Trophoblast cell (in vitro differentiated cells and primary cell): ENCODE data around the gene TSHZ2.

Experiments used
- DNase-seq, 2 donors: peaks; one replicate each; pipeline ENCODE4 v3.0.0-alpha.2; 2016
- H2AFZ ChIP-seq: 2 replicates; pipeline ENCODE4 v1.6.1; 2013; ENCODE audit warnings: low read length, moderate library complexity, mild to moderate bottlenecking; ENCODE audit not compliant: insufficient read depth, poor library complexity
- H2AK5ac ChIP-seq: 2 replicates; pipeline ENCODE4 v1.6.1; 2013; ENCODE audit warnings: mild to moderate bottlenecking, low read length
- H2BK120ac ChIP-seq: 2 replicates; pipeline ENCODE4 v1.6.1; 2013; ENCODE audit warnings: low read length, mild to moderate bottlenecking, moderate library complexity; ENCODE audit not compliant: insufficient read depth, poor library complexity
- H2BK12ac ChIP-seq: 2 replicates; pipeline ENCODE4 v1.6.1; 2013; ENCODE audit warnings: mild to moderate bottlenecking, low read length, moderate library complexity
- H2BK5ac ChIP-seq: 2 replicates; pipeline ENCODE4 v1.6.1; 2013; ENCODE audit warnings: low read length, low read depth, moderate library complexity, mild to moderate bottlenecking; ENCODE audit not compliant: poor library complexity
- H3K14ac ChIP-seq: 2 replicates; pipeline ENCODE4 v1.6.1; 2013; ENCODE audit warnings: mild to moderate bottlenecking, low read length
- H3K18ac ChIP-seq: 2 replicates; pipeline ENCODE4 v1.6.1; 2013; ENCODE audit warnings: mild to moderate bottlenecking, low read length
- H3K23ac ChIP-seq: 2 replicates; pipeline ENCODE4 v1.6.1; 2013; ENCODE audit warnings: low read length
- H3K27ac ChIP-seq: 2 replicates; pipeline ENCODE4 v1.5.1; 2013; ENCODE audit warnings: low read depth, mild to moderate bottlenecking, inconsistent platforms, low read length, moderate library complexity
- H3K27me3 ChIP-seq: 2 replicates; pipeline ENCODE4 v1.6.1; 2013; ENCODE audit warnings: inconsistent platforms, mild to moderate bottlenecking, low read length, moderate library complexity; ENCODE audit not compliant: insufficient read depth
- H3K36me3 ChIP-seq, 2 experiments: 1 replicate in 1 of 2; 2 replicates in 1 of 2; pipeline ENCODE4 v1.6.1; 2013; ENCODE audit warnings: low read length in 2 of 2, mild to moderate bottlenecking in 2 of 2, moderate library complexity in 1 of 2; ENCODE audit not compliant: insufficient read depth in 2 of 2, control insufficient read depth in 1 of 2
- H3K4ac ChIP-seq: 2 replicates; pipeline ENCODE4 v1.6.1; 2013; ENCODE audit warnings: low read depth, mild to moderate bottlenecking, low read length, moderate library complexity
- H3K4me1 ChIP-seq, 2 experiments: 1 replicate in 1 of 2; 2 replicates in 1 of 2; pipeline ENCODE4 v1.6.1; 2013; ENCODE audit warnings: low read length in 2 of 2, mild to moderate bottlenecking in 2 of 2, moderate library complexity in 1 of 2; ENCODE audit not compliant: insufficient read depth in 2 of 2, control insufficient read depth in 1 of 2
- H3K4me2 ChIP-seq: 2 replicates; pipeline ENCODE4 v1.6.1; 2013; ENCODE audit warnings: inconsistent platforms, mild to moderate bottlenecking, low read length, moderate library complexity
- H3K4me3 ChIP-seq: 2 replicates; pipeline ENCODE4 v1.5.1; 2013; ENCODE audit warnings: mild to moderate bottlenecking, low read depth, low read length, inconsistent platforms
- H3K79me1 ChIP-seq: one replicate; pipeline ENCODE4 v1.6.1; 2013; ENCODE audit warnings: low read length
- H3K79me2 ChIP-seq: 2 replicates; pipeline ENCODE4 v1.6.1; 2013; ENCODE audit warnings: low read length, mild to moderate bottlenecking; ENCODE audit not compliant: control insufficient read depth, insufficient read depth, poor library complexity
- H3K9ac ChIP-seq: 2 replicates; pipeline ENCODE4 v1.6.1; 2013; ENCODE audit warnings: mild to moderate bottlenecking, low read length
- H3K9me3 ChIP-seq: 2 replicates; pipeline ENCODE4 v1.6.1; 2013; ENCODE audit warnings: low read depth, mild to moderate bottlenecking, control low read depth, inconsistent platforms, low read length; ENCODE audit not compliant: insufficient read depth
- H4K12ac ChIP-seq: 2 replicates; pipeline ENCODE4 v1.6.1; 2013; ENCODE audit warnings: low read depth, mild to moderate bottlenecking, low read length, moderate library complexity
- H4K8ac ChIP-seq: 2 replicates; pipeline ENCODE4 v1.6.1; 2013; ENCODE audit warnings: low read depth, mild to moderate bottlenecking, low read length, moderate library complexity
- H4K91ac ChIP-seq: one replicate; pipeline ENCODE4 v1.6.1; 2013; ENCODE audit warnings: low read depth, mild to moderate bottlenecking, low read length, moderate library complexity
- WGBS: extraction: QIAGEN DNeasy Blood & Tissue Kit; methylation state at CpG from one replicate; pipeline ENCODE4 v1.1.7; 2013; ENCODE audit warnings: missing lambda C conversion rate; ENCODE audit not compliant: insufficient read length, insufficient coverage; ENCODE audit errors: extremely low coverage; 5-methylcytosine and 5-hydroxymethylcytosine counted together

TSHZ2 gene

GRCh38 chr20:53302695-53303412 lies 330.7 kb downstream of the TSHZ2 start:
- WGBS, result no CpG with 5 or more reads among the region's 8 CpGs
- H3K79me1 ChIP-seq, result no peaks in the 10 kb centered on the region
- H3K4ac ChIP-seq, result no peak overlapping the region
- no peak overlapping the region for H3K14ac ChIP-seq
- no peaks in the 10 kb centered on the region for H3K9me3 ChIP-seq
- H3K36me3 ChIP-seq, result no peaks in the 10 kb centered on the region
- no peak overlapping the region for H3K4me3 ChIP-seq
- H4K8ac ChIP-seq, result no peak overlapping the region
- no peak overlapping the region for H2BK5ac ChIP-seq
- no peak overlapping the region for H2AK5ac ChIP-seq
- H3K4me1 ChIP-seq, result no peaks in the 10 kb centered on the region
- H4K12ac ChIP-seq, result no peak overlapping the region
- no peak overlapping the region for H3K9ac ChIP-seq
- H4K91ac ChIP-seq, result no peak overlapping the region
- no peak overlapping the region for H3K4me2 ChIP-seq
- H2AFZ ChIP-seq, result no peak overlapping the region
- DNase-seq, result no peak
- H3K27me3 ChIP-seq, result no peaks in the 10 kb centered on the region
- no peak overlapping the region for H2BK120ac ChIP-seq
- no peak overlapping the region for H3K23ac ChIP-seq
- H3K27ac ChIP-seq, result no peak overlapping the region
- no peaks in the 10 kb centered on the region for H3K79me2 ChIP-seq
- no peak overlapping the region for H2BK12ac ChIP-seq
- H3K18ac ChIP-seq, result no peak overlapping the region

GRCh38 chr20:53303413-53303760 lies 331.2 kb downstream of the TSHZ2 start:
- H3K27ac ChIP-seq, result no peak overlapping the region
- no peaks in the 10 kb centered on the region for H3K4me1 ChIP-seq
- no peaks in the 10 kb centered on the region for H3K79me1 ChIP-seq
- no peak overlapping the region for H2AK5ac ChIP-seq
- no peak overlapping the region for H4K8ac ChIP-seq
- H3K18ac ChIP-seq, result no peak overlapping the region
- H3K4me3 ChIP-seq, result no peak overlapping the region
- no peak overlapping the region for H4K12ac ChIP-seq
- H3K79me2 ChIP-seq, result no peaks in the 10 kb centered on the region
- H2BK5ac ChIP-seq, result no peak overlapping the region
- H3K4me2 ChIP-seq, result no peak overlapping the region
- H2BK120ac ChIP-seq, result no peak overlapping the region
- H2BK12ac ChIP-seq, result no peak overlapping the region
- no peaks in the 10 kb centered on the region for H3K27me3 ChIP-seq
- H3K9ac ChIP-seq, result no peak overlapping the region
- H4K91ac ChIP-seq, result no peak overlapping the region
- H2AFZ ChIP-seq, result no peak overlapping the region
- no peaks in the 10 kb centered on the region for H3K36me3 ChIP-seq
- no CpG with 5 or more reads among the region's 4 CpGs for WGBS
- no peak overlapping the region for H3K14ac ChIP-seq
- H3K9me3 ChIP-seq, result no peaks in the 10 kb centered on the region
- DNase-seq, result no peak
- no peak overlapping the region for H3K4ac ChIP-seq
- no peak overlapping the region for H3K23ac ChIP-seq

- Histone ChIP-seq H3K9me3 (no peaks in the 10 kb centered on the region), H3K4ac (no peak overlapping the region), H4K8ac (no peak overlapping the region), H3K9ac (no peak overlapping the region), H3K27me3 (no peaks in the 10 kb centered on the region), H3K79me1 (no peaks in the 10 kb centered on the region), H2BK120ac (no peak overlapping the region), H4K12ac (no peak overlapping the region), H2AK5ac (no peak overlapping the region), H3K4me2 (no peak overlapping the region), H3K18ac (no peak overlapping the region), H2BK5ac (no peak overlapping the region), H3K4me1 (no peaks in the 10 kb centered on the region), H3K4me3 (no peak overlapping the region), H3K23ac (no peak overlapping the region), H3K36me3 (no peaks in the 10 kb centered on the region), H3K79me2 (no peaks in the 10 kb centered on the region), H2BK12ac (no peak overlapping the region), H2AFZ (no peak overlapping the region), H3K14ac (no peak overlapping the region), H4K91ac (no peak overlapping the region), H3K27ac (no peak overlapping the region)
- no peak for DNase-seq
- WGBS, result no CpG with 5 or more reads among the region's 3 CpGs
Measured at GRCh38 chr20:53304146-53304545, 332.0 kb downstream of the TSHZ2 start.

GRCh38 chr20:53306192-53306805 lies 334.1 kb downstream of the TSHZ2 start:
- Histone ChIP-seq H2BK120ac (no peak overlapping the region), H3K4me2 (no peak overlapping the region), H3K79me1 (no peaks in the 10 kb centered on the region), H3K9me3 (no peaks in the 10 kb centered on the region), H3K27ac (no peak overlapping the region), H3K9ac (no peak overlapping the region), H3K79me2 (no peaks in the 10 kb centered on the region), H3K4me3 (no peak overlapping the region), H4K91ac (no peak overlapping the region), H2BK5ac (no peak overlapping the region), H4K8ac (no peak overlapping the region), H3K36me3 (no peaks in the 10 kb centered on the region), H3K23ac (no peak overlapping the region), H3K4me1 (no peaks in the 10 kb centered on the region), H4K12ac (no peak overlapping the region), H3K18ac (no peak overlapping the region), H2AK5ac (no peak overlapping the region), H2BK12ac (no peak overlapping the region), H3K4ac (no peak overlapping the region), H3K27me3 (no peaks in the 10 kb centered on the region), H2AFZ (no peak overlapping the region), H3K14ac (no peak overlapping the region)
- WGBS, result no CpG with 5 or more reads among the region's 8 CpGs
- no peak for DNase-seq
